Esophagus squamous epithelium (tissue), 4 donors: ENCODE results near the gene PPP1R3C.

ENCODE experiments used
- POLR2A ChIP-seq, 4 donors: fragments of 450-650 bp; IDR thresholded peaks; one replicate each; pipeline ENCODE4 v1.6.1; 2017; ENCODE audit warnings: antibody characterized with exemption in 4 of 4, mild to moderate bottlenecking in 4 of 4, moderate library complexity in 3 of 4
- TF ChIP-seq, protein P1 (sequence below), 6 experiments: fragments of 450-650 bp in 4 of 6; fragments of 200-600 bp in 2 of 6; sonication (generic) in 2 of 6; IDR thresholded peaks; one replicate each; pipeline ENCODE4 v1.5.1; 2016 to 2019; ENCODE audit warnings: antibody characterized with exemption in 6 of 6, mild to moderate bottlenecking in 4 of 6, moderate library complexity in 4 of 6

DNA sequence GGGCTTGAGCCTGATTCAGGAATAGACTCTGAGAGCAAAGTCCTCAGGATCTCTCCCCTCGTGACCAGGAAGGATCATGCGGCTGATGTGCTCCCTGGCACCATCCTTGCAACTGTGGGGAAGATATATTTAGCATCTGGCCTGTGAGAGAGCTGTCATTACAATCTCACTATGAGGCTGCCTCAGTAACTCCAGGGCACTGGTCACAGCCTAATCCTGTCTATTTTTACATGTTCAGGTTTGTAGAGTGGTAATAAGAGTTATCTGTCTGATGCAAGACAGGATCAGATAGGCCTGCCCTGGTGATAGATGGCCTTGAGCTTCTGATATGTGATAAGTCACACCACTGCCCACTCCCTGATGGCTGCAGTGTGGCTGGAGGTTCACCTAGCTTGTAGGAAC is 50.7 kb downstream of the PPP1R3C start:
- TF ChIP-seq, protein P1, sequence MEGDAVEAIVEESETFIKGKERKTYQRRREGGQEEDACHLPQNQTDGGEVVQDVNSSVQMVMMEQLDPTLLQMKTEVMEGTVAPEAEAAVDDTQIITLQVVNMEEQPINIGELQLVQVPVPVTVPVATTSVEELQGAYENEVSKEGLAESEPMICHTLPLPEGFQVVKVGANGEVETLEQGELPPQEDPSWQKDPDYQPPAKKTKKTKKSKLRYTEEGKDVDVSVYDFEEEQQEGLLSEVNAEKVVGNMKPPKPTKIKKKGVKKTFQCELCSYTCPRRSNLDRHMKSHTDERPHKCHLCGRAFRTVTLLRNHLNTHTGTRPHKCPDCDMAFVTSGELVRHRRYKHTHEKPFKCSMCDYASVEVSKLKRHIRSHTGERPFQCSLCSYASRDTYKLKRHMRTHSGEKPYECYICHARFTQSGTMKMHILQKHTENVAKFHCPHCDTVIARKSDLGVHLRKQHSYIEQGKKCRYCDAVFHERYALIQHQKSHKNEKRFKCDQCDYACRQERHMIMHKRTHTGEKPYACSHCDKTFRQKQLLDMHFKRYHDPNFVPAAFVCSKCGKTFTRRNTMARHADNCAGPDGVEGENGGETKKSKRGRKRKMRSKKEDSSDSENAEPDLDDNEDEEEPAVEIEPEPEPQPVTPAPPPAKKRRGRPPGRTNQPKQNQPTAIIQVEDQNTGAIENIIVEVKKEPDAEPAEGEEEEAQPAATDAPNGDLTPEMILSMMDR (IDR thresholded peaks at IDR 0.05): no peak
- TF ChIP-seq POLR2A (IDR thresholded peaks at IDR 0.05): no peak
